Endothelial cell of umbilical vein (primary cell): ENCODE measurements around the gene PGS1. TPM values are rescaled to one million over a fixed set of nuclear protein-coding genes. Genes with fewer than 3 reads are reported as not detected.

Experiments used
- BruUV-seq: library from RNA; stranded (reverse); fragments of 400-500 nt; replicated peaks from 2 replicates; lab custom pipeline; 2021; lab: Mats Ljungman, UMichigan
- CTCF ChIA-PET: fragments of 300-600, 350-600 bp; sonication (Branson Sonifier 250); formaldehyde crosslinking; loops from one replicate; lab custom pipeline; 2021; ENCODE audit warnings: antibody characterized with exemption, inconsistent platforms; lab: Charles Lee
- POLR2A ChIA-PET: fragments of 300-600, 350-600 bp; sonication (Branson Sonifier 250); formaldehyde crosslinking; loops from one replicate; lab custom pipeline; 2021; ENCODE audit warnings: antibody characterized with exemption, inconsistent platforms; lab: Charles Lee
- DNase-seq: peaks from one replicate; pipeline ENCODE4 v3.0.0-alpha.2; 2011; ENCODE audit warnings: low read depth, low spot score
- FAIRE-seq: peaks from 2 replicates; lab custom pipeline; 2011; peaks lifted over from hg19 to GRCh38; lab: Jason Lieb, UNC
- H2AFZ ChIP-seq: 2 replicates; pipeline ENCODE4 v1.6.0; 2012; ENCODE audit warnings: low read depth, low read length, control low read depth, inconsistent platforms
- H3K27ac ChIP-seq: 2 replicates; pipeline ENCODE4 v1.5.1; 2011; ENCODE audit warnings: low read depth, mild to moderate bottlenecking, control low read depth, low read length, moderate library complexity; ENCODE audit not compliant: insufficient read depth
- H3K27me3 ChIP-seq, 2 experiments: 2 replicates each; pipeline versions ENCODE4 v1.6.0 to v1.6.1; 2011; ENCODE audit warnings: low read length in 2 of 2, mixed read lengths in 1 of 2; ENCODE audit not compliant: control insufficient read depth in 2 of 2, insufficient read depth in 2 of 2
- H3K36me3 ChIP-seq, 2 experiments: 2 replicates in 1 of 2; 3 replicates in 1 of 2; pipeline ENCODE4 v1.5.1; 2011; ENCODE audit warnings: low read length in 2 of 2, mild to moderate bottlenecking in 1 of 2, moderate library complexity in 1 of 2; ENCODE audit not compliant: control insufficient read depth in 2 of 2, insufficient read depth in 2 of 2; ENCODE audit errors: extremely low read depth in 1 of 2
- H3K4me1 ChIP-seq: 3 replicates; pipeline ENCODE4 v1.5.1; 2011; ENCODE audit warnings: mild to moderate bottlenecking, low read length; ENCODE audit not compliant: control insufficient read depth, insufficient read depth; ENCODE audit errors: extremely low read depth
- H3K4me2 ChIP-seq: 2 replicates; pipeline ENCODE4 v1.6.1; 2011; ENCODE audit warnings: low read length, control low read depth, mixed read lengths; ENCODE audit not compliant: insufficient read depth
- H3K4me3 ChIP-seq, 3 experiments: fragments of 200-600 bp in 1 of 3; sonication (generic), shearing (Covaris generic) in 1 of 3; replicated peaks in 1 of 3; 2 replicates each; pipeline ENCODE4 v1.5.1; 2011 to 2016; ENCODE audit warnings: control low read depth in 3 of 3, low read length in 3 of 3, mild to moderate bottlenecking in 2 of 3, inconsistent platforms in 1 of 3, low read depth in 1 of 3, moderate library complexity in 1 of 3; ENCODE audit not compliant: insufficient read depth in 1 of 3
- H3K79me2 ChIP-seq: 2 replicates; pipeline ENCODE4 v1.6.0; 2012; ENCODE audit warnings: low read length, inconsistent platforms; ENCODE audit not compliant: control insufficient read depth, insufficient read depth
- H3K9ac ChIP-seq: replicated peaks from 2 replicates; pipeline ENCODE3; 2011; ENCODE audit warnings: low read length, control low read depth; ENCODE audit not compliant: insufficient read depth; ENCODE audit errors: extremely low read depth
- H3K9me1 ChIP-seq: replicated peaks from 3 replicates; pipeline ENCODE4 v1.6.0; 2011; ENCODE audit warnings: mild to moderate bottlenecking, low read length; ENCODE audit not compliant: control insufficient read depth, insufficient read depth; ENCODE audit errors: extremely low read depth
- H3K9me3 ChIP-seq: replicated peaks from 2 replicates; pipeline ENCODE4 v1.5.1; 2012; ENCODE audit warnings: low read length, inconsistent platforms; ENCODE audit not compliant: control insufficient read depth, insufficient read depth
- H4K20me1 ChIP-seq: replicated peaks from 2 replicates; pipeline ENCODE3; 2011; ENCODE audit warnings: mild to moderate bottlenecking, low read length; ENCODE audit not compliant: control insufficient read depth, insufficient read depth; ENCODE audit errors: extremely low read depth
- CTCF ChIP-seq, 2 donors: IDR thresholded peaks; 1 replicate in 1 of 2; 2 replicates in 1 of 2; pipeline ENCODE4 v1.5.1; 2011; ENCODE audit warnings: low read length in 2 of 2, mild to moderate bottlenecking in 2 of 2, moderate library complexity in 2 of 2, control low read depth in 1 of 2, inconsistent platforms in 1 of 2, low read depth in 1 of 2; ENCODE audit not compliant: insufficient read depth in 1 of 2; ENCODE audit errors: extremely low read depth in 1 of 2
- EZH2 ChIP-seq: IDR thresholded peaks from 2 replicates; pipeline ENCODE4 v1.6.1; 2012; ENCODE audit warnings: borderline replicate concordance, low read depth, mild to moderate bottlenecking, moderate library complexity, low read length, inconsistent platforms; ENCODE audit not compliant: severe bottlenecking
- FOS ChIP-seq: IDR thresholded peaks from 2 replicates; pipeline ENCODE4 v1.6.1; 2011; ENCODE audit warnings: mild to moderate bottlenecking, low read length, moderate library complexity, borderline replicate concordance; ENCODE audit not compliant: insufficient read depth
- GATA2 ChIP-seq: IDR thresholded peaks from 2 replicates; pipeline ENCODE4 v1.7.0; 2011; ENCODE audit warnings: low read depth, mild to moderate bottlenecking, moderate library complexity, mixed read lengths, low read length; ENCODE audit not compliant: insufficient read length, insufficient read depth
- JUN ChIP-seq: IDR thresholded peaks from 2 replicates; pipeline ENCODE4 v1.6.1; 2011; ENCODE audit warnings: borderline replicate concordance, low read depth; ENCODE audit not compliant: insufficient read length, insufficient read depth
- MAX ChIP-seq: IDR thresholded peaks from 2 replicates; pipeline ENCODE4 v1.6.1; 2011; ENCODE audit not compliant: insufficient read depth, insufficient read length
- MYC ChIP-seq: IDR thresholded peaks from one replicate; pipeline ENCODE4 v1.6.1; 2011; ENCODE audit warnings: mild to moderate bottlenecking, low read depth, low read length
- POLR2A ChIP-seq: IDR thresholded peaks from 2 replicates; pipeline ENCODE4 v1.6.1; 2012; ENCODE audit warnings: low read depth, mild to moderate bottlenecking, control low read depth, low read length
- POLR2AphosphoS5 ChIP-seq: IDR thresholded peaks from 2 replicates; pipeline ENCODE4 v1.6.1; 2012; ENCODE audit warnings: low read depth, mild to moderate bottlenecking, control low read depth, low read length, moderate library complexity; ENCODE audit not compliant: insufficient read depth
- dilution Hi-C: fragments of 300-500 bp; cut with MboI; formaldehyde crosslinking; loops from one replicate; pipeline ENCODE4 v1.15.0; 2019; ENCODE audit warnings: low sequenced_read_pairs; ENCODE audit not compliant: extremely low pct_ligation_motif_present
- intact Hi-C: fragments of 100-400 bp; cut with micrococcal nuclease; formaldehyde crosslinking; loops from one replicate; pipeline ENCODE4 v1.10.0; 2022
- polyA plus RNA-seq, 4 experiments: library from polyadenylated mRNA; depleted of rRNA in 3 of 4; stranded (reverse) in 3 of 4; unstranded in 1 of 4; fragments of >200 nt; gene quantifications; 2 replicates each; pipeline versions ENCODE4 v1.2.1 to v1.2.3, GENCODE V29; 2011 to 2012; ENCODE audit warnings: missing spikeins in 1 of 4
- total RNA-seq: library from RNA; stranded (reverse); gene quantifications from 2 replicates; pipeline ENCODE4 v1.2.3, GENCODE V29; 2021

The PGS1 gene
- total and polyA plus RNA-seq, 2 donors (not counting 3 experiments of a cell fraction or from before 2014, with no cell fraction given) = 50.8 to 66.0 TPM

DNA sequence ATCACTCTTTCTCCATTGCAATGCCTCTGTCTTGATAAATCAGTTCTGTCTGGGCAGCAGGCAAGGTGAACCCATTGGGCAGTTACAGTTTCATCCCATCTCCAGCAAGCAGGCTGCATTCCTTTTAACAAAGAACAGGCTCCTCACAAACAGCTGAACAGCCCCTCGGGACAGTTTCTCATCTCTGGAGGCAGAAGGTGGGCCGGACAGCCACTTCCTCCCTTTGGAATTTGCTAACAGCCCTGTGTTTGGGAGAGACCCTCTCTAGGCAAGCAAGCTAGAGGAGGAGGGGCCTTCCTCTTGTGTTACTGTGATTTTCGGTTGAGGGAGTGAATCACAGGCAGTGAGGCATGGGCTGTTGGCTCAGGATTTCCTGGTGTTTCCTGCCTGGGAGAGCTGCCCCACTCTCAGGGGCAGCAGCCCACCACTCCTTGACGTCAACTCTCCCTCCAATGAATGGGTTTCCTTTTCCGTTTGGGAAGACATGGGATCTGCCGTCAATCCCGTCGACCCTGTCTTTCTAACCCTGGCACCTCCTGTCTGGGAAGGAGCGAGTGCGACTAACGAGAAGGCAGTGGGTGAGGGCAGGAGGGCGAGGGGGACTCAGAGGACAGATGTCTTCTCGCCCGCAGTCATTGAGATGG, 3.7 kb upstream of the PGS1 start:
- peak overlapping the region; percentile 65 for H3K9ac ChIP-seq
- no TSS peak for BruUV-seq
- POLR2A ChIA-PET = interaction anchor here (1.5 kb wide), 1 partner anchor 14 kb away, joined by 6 read pairs; the partner anchor contains the start of gene SOCS3
- no peak for TF ChIP-seq MAX
- no peak for TF ChIP-seq EZH2
- TF ChIP-seq FOS = peak; percentile 88
- TF ChIP-seq MYC = no peak
- peak; percentile 56 for TF ChIP-seq POLR2AphosphoS5
- no peak for TF ChIP-seq POLR2A
- no peak for TF ChIP-seq CTCF (IDR thresholded peaks at IDR 0.05; ENCODE audit: extremely low read depth in 1 of 2, insufficient read depth in 1 of 2, low read depth in 1 of 2, low read length in 2 of 2)
- TF ChIP-seq GATA2 = no peak
- TF ChIP-seq JUN = peak; percentile 76
- CTCF ChIA-PET = interaction anchor here (1.0 to 2.8 kb wide), 7 partner anchors 11 to 333 kb away, joined by 3 to 36 read pairs (median 4); no protein-coding TSS in a partner anchor
- DNase-seq = peak; percentile 95
- no peaks in the 10 kb centered on the region for H4K20me1 ChIP-seq
- H3K9me1 ChIP-seq = no peaks in the 10 kb centered on the region
- H3K36me3 ChIP-seq = no peaks in the 10 kb centered on the region
- H3K27ac ChIP-seq = peak overlapping the region; percentile 92
- intact Hi-C loops = loop anchor here (1.0 to 2.0 kb wide), 3 partner anchors 9 to 32 kb away; partner anchors contain the start of gene SOCS3
- H3K4me2 ChIP-seq = peak overlapping the region; percentile 28
- no peaks in the 10 kb centered on the region for H3K27me3 ChIP-seq
- peak overlapping the region; percentile 16 for H2AFZ ChIP-seq
- no peaks in the 10 kb centered on the region for H3K9me3 ChIP-seq
- dilution Hi-C loops = no loop called here
- FAIRE-seq = peak; percentile 99
- peaks cover 33% of the 10 kb centered on the region for H3K4me1 ChIP-seq
- no peak overlapping the region for H3K4me3 ChIP-seq
- peaks cover 3% of the 10 kb centered on the region for H3K79me2 ChIP-seq
